Stimulated activated CD4-positive, alpha-beta T cell treated with anti-CD3 and anti-CD28 coated beads, TNF-alpha, amount 100 ng/mL, for 4 hours (primary cell): ENCODE measurements around the gene GPAM.
"Not testable (repeated sequence)": the region's sequence is repeated elsewhere in the genome, so short reads cannot be mapped to it uniquely, and the experiment has no call there.

Experiments
- DNase-seq, 3 experiments: peaks; one replicate each; pipeline ENCODE4 v3.0.0-alpha.2; 2020; ENCODE audit warnings: low read depth in 3 of 3

Gene GPAM

GRCh38 chr10:112135604-112136003 lies 48.0 kb downstream of the GPAM start:
- no peak for DNase-seq

DNA sequence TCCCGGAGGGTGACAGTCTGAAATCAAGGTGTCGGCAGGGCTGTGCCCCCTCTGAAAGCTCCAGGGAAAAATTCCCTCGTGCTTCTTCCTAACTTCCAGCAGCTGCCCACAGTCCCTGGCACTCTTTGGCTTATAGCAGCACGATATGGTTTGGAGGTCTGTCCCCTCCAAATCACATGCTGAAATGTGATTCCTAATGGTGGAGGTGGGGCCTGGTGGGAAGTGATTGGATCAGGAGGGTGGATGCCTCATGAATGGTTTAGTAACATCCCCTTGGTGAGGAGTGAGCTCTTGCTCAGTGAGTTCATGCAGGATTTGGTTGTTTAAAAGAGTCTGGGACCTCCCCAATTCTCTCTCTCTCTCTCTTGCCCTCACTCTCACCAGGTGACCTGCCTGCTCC lies 51.1 kb downstream of the GPAM start:
- no peak for DNase-seq

- no peak for DNase-seq
Measured at GRCh38 chr10:112131996-112132395, 51.6 kb downstream of the GPAM start.

DNA sequence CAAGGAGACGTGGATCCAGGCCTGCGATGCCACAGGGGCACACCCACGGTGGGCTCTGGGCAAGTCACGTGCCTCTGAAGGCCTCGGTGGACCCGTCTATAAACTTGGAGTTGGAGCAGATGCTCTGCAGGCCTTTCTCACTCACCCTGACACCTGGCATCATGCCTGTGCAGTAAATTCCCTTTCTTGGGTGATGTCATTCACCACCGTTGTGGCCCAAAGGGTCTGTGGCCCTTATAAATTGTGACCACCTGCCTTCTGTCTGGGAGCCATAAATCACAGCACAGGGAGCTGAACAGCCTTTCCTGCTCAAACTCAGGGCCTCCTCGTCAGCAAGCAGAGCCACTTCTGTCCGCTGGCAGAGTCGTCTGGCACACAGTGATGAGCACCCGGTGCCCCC lies 52.2 kb downstream of the GPAM start:
- DNase-seq, result no peak

DNA sequence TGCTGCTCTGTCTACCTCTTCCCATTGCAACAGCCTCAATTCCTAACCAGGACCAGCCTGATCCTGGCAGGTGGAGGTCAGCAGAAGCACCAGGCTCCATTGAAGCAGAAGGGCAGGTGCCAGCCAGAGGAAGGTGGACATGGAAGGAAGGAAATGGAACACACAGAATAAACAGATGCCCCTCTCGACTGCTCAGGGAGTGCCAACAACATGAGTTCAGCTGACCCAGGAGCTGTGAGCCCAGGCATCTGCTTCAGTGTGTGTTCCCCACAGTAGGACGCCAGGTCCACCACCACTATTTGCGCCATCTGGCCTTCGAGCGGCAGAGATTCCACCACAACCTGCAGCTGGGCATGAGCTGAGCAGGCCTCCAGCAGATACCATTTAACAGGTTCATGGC lies 56.7 kb downstream of the GPAM start:
- DNase-seq, result no peak

DNA sequence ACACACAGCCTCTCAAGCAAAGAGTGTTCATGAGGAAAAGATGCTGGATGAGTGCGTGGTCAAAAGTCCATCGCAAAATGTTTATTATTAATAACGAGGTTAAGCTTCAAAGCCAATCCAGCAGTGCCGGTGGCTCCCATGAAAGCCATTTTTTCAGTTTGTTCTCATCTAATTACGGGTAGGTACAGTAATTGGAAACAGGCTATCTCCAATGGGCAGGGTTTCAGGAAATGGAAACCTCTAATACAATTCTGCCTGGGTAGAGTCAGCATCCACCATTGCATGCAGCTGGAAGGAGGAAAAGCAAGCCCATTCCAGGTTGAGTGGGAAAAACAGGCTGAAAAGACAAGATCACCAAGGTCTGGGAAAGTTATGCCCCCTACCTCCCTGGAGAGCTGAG lies 57.4 kb downstream of the GPAM start:
- no peak for DNase-seq

GRCh38 chr10:112124866-112125265 lies 58.7 kb downstream of the GPAM start:
- no peak for DNase-seq

DNA sequence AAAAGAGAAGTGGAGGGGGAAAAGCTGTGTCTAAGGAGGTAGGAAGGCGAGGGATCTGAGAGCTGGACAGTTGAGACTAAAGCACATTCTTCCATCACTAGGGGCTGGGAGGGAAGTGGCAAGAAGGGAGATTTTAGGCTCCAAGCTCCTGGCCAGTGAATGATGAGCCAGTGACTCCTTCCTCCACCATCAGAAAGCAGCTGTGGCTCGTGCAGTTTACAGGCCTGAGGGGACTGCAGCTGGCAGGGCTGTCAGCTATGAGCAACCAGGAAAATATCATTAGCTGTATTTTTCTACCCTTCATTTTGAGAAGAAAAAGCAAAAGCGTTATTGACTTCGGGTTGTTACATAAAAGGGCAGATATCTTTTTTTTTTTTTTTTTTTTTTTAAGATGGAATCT lies 60.7 kb downstream of the GPAM start:
- DNase-seq, result no peak

DNA sequence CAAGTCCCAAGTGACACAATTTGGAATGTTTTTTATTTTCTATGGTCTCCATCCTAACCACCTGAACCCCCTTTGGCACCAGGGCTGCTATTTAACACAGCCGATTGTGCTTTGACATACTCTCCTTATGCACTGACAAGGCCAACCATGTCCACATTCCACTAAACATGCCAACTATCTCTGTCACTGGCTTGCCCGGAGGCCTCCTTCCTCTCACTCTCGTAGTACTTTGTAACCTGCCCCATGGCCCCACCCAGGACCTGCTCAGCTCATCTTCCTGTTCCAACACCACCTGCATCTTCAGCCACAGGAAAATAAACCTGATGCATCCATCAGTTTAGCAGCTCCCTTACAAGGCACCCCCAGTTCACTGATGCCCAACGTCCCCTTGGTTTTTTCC lies 63.1 kb downstream of the GPAM start:
- no peak for DNase-seq

DNA sequence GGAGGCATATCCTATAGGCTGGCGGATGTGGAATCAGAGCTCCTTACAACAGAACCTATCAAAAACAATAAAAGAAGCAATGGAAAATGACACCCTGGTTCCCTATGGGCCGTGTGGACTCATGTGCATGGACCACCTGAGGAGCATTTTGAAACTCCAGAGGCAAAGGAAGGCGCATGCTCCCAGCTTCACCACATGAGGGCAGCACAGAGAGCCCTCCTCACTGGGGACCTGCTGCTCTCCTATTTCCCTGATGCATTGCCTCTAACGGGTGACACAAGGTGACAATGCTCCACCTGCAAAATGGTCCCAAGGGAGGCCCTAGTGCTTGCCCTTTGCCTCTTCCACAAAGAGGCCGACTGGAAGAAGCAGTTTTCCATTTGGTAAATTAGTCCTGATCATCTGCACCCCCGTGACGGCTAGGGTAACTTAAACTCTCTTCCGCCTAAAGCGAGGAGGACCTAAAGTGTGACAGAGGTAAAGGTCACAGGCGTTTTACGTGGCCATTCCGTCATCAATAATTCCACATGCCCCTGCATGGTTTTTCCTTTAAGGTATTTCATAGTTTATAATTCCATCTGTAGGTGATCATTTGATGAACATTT lies 67.7 kb downstream of the GPAM start:
- DNase-seq, result no peak

- DNase-seq, result not testable (repeated sequence)
Measured at GRCh38 chr10:112109779-112110178, 73.8 kb downstream of the GPAM start.
